RPMI7951 (cell line): Measurements from ENCODE around the gene FUT7. TPM values are rescaled to one million over a fixed set of nuclear protein-coding genes. Genes with fewer than 3 reads are reported as not detected.
"Not testable (repeated sequence)": the region's sequence is repeated elsewhere in the genome, so short reads cannot be mapped to it uniquely, and the experiment has no call there.

Source experiments
- DNase-seq: peaks from one replicate; pipeline ENCODE4 v3.0.0-alpha.2; 2012; ENCODE audit warnings: low read depth
- total RNA-seq: library from RNA; depleted of rRNA; stranded (reverse); fragments of >200 nt; shearing (Covaris generic); gene quantifications from 2 replicates; pipeline ENCODE4 v1.2.3, GENCODE V29; 2014

Gene FUT7
- total RNA-seq, 1 experiment from 2014 or later, result not detected

DNA sequence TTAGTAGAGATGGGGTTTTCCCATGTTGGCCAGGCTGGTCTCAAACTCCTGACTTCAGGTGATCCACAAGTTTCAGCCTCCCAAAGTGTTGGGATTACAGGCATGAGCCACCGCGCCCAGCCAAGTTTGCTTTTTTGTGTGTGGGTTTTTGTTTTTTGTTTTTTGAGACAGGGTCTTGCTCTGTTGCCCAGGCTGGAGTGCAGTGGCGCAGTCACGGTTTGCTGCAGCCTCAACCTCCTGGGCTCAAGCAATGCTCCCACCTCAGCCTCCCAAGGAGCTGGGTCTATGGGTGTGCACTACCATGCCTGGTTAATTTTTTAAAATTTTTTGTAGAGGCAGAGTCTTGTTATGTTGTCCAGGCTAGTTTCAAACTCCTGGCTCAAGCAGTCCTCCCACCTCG is 1.6 kb upstream of the FUT7 start:
- DNase-seq, result not testable (repeated sequence)

DNA sequence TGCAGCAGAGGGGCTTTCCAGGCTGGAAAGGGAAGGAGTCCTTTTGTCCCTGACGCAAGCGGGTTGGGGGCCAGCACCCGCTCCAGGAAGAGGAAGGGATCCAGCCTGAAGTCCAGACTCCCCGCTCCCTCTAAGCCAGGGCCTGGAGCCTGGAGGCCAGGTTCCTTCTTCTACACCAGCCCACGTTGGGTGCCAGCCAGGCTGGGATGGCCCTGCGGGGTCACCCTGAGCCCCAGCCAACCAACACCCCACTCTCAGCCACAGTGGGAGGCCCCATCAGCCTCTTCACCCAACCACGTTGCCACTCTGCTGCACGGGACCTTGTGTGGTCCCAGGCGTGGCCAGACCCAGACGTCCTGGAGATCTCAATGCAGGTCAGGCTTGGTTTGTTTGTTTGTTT is 970 bp upstream of the FUT7 start:
- no peak for DNase-seq

DNA sequence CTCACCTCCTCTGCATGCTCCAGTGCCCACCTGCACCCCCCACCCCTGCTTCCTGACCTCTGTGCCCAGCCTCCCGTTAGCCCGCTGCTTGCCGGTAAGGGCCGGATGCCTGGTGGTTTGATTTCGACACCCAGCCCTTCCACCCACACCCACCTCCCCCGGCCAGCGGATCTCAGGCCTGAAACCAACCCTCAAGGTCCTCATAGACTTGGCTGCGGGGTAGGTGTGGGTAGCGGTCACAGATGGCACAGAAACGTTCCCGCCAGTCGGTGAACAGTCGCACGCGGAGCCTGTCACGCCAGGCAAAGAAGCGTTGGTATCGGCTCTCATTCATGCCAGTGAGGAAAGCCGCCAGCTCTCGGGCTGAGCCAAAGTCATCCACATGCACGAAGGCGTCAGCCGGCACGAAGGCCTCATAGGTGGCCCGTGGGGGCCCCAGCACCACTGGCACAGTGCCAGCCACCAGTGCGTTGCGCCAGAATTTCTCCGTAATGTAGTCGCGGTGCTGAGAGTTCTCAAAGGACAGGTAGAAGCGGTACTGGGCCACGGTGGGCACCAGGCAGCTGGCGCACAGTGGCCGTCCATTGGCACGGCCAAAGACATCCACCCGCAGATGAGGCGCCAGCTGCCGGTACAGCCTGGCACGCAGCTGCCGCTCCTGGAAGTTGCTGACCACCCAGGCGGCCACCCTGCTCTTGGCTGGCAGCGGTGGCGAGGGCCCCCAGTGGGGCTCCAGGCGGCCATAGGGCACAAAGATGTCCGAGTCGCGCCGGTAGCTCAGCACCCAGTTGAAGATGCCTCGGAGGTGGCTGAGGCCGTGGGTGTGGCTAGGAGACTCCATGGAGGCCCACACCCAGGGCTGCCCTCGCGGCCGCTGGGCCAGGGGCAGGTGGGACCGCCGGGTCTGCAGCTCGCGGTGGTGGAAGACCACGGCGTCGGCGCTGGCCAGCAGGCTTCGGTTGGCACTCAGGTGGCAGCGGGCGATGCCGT is 1.1 kb downstream of the FUT7 start:
- DNase-seq, result no peak

DNA sequence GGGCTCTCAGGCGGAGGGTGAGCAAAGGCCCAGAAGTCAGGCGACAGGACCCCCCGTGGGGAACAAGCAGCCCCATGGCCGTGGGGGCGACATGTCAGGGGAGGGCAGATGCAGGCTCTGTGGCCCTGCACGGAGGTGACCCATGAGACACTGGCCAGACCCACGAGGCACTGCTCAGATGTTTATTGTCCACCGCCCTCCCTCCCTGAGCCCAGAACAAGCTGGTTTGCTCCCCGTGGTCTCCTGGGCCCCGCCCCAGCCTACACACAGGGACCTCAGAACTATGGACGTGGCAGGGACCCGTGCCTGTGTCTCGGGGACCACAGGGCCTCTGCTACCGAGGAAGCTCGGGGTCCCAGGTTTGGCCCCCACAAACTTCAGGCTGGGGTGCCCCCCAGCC is 1.9 kb downstream of the FUT7 start:
- DNase-seq, result no peak

DNA sequence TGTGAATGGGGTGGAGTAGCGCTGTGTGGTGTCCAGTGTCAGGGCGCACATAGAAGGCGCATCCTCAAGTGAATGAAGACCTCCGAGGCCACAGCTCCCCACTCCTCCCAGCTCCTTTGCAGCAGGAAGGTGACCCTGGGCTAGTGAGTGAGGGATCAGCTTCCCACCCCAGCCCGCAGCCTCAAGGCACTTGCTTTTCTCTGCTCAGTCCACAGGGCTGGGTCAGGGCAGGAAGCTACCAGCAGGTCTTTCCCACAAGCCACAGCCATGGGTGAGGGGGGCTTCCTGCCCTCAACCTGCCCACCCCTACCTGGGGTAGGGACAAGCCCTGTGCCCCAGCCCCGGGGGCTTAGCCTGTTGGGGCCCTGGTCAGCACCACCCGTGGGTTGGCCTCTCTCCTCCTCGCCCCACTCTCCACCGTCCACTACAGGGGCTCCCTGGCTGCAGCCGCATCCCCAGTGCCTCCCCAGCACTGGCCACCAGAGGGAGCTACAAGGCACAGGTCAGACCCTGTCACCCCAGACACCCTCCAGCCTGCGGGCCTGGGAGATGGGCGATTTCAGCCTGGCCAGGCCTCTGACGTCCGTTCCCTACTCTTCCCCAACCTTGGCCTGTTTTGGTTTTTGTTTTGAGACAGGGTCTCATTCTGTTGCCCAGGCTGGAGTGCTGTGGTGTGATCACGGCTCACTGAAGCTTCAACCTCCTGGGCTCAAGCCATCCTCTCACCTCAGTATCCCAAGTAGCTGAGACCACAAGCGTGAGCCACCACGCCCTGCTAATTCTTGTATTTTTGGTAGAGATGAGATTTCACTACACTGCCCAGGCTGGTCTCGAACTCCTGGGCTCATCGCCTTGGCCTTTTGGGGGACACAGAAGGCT is 2.6 kb downstream of the FUT7 start:
- DNase-seq, result peak; percentile 51

DNA sequence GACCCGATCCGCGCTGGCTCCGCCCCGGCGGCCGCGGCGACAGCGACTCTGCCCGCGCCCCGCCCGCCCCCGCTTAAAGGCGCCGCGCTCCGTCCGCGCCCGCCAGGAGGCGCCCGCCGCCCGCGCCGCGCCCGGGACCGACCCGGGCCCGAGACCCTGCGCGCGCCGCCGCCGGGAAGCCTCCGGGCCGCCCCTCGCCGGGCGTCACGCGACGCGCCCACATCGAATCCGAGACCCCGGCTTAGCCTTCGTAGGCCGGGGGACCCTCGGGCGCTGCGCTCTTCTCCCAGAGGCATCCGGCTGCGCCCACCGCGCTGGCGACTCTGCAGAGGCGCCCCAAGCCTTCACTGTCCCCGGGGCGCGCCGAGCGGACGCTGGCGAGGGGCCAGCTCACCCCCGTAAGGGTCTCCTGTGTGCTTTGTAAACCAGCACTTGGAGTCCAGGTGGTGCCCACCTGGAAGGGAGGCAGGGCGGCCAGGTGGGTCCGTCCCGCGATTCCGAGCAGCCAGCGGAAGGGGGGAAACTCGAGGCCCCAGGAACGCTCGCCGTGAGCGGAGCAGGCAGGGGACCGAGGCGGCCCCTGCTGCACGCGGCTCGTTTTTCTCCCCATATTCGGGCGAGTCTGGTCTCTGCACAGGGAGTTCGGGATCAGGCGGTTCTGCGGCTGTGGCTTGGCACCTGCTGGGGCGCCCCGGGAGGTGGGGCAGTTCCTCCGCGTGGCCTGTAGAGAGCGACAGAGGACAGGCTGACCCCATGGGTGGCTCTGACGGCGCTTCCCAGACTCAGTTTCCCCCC is 3.4 kb downstream of the FUT7 start:
- peak; percentile 46 for DNase-seq

DNA sequence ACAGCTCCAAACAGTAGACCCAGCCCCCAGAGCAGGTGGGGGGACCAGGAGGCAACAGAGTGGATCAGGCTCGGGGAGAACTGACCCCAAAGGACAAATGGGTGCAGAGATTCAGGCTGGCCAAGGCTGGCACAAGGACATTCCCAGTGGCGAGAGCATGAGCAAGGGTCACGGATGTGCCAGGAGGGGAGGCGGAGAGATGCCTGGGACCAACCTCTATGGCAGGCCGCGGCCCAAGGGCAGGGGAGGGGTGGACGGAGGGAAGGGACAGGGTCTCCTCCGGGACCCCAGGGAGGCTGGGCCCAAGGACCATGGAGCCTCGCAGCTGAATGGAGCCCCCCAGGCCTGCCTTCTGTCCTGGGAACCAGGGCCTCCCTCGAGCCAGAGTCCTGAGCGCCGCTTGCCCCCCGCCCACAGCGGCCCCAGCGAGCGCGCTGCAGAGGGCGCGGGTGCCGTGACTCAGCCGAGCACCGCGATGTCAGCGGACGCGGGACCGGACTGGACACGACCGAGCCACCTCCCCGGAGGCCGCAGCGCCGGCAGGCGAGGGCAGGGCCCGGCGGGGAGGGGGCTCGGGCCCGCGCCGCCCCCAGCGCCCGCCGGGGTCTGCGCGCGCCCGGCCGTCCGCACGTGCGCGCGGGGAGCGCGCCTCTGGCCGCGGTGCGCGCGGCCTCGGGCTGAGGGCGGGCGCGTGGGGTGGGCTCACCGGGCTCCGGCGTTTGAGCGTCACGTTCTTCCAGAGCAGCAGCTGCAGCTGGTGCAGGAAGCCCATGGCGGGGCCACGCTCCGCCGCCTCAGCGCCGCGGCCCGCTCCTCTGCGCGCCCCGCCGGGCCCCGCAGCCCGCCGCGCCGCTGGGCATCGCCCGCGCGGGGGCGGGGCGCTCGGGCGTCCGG is 4.3 kb downstream of the FUT7 start, which contains the start of gene ABCA2:
TSS of gene ABCA2 (minus strand) at position 869 of the 894 bp plus-strand sequence. CDS start at position 772, 97 bp downstream.
- DNase-seq, result peak; percentile 18

DNA sequence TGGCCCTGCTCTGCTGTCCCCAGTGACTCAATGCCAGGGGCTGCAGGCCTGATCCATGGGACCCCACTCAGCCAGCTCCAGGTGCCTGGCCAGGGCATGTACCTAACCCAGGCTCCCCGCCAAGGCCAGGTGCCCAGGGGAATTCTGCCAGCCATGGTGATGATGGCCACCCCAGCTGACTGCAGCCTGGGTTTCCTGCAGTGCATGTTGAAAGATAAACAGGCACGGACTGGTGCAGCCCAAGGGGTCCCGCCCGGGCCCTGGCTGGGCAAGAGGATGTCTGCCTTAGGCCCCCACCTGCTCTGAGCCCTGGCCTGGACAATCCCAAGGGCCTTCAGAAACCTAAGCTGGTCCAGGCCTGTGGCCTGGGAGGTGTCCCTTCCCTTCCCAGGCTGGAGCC is 5.1 kb downstream of the FUT7 start:
- DNase-seq, result no peak

DNA sequence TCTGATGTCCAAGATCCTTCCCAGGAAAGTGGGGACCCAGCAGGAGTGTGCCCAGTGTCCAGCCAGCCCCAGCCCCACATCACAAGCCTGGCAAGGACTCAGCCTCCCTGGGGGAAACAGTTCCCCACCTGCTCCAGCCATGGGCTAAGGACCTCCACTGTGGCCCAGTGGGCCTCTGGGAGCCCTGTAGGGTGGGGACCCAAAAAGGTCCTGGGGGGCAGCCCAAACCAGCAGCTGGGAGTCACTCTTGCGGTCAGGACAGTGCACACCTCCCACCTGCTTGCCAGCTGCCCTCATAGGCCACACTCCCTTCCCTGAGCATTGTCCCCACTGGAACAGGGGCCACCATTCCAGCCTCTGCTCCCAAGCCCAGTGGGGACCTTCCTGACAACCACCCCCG is 5.5 kb downstream of the FUT7 start:
- no peak for DNase-seq

DNA sequence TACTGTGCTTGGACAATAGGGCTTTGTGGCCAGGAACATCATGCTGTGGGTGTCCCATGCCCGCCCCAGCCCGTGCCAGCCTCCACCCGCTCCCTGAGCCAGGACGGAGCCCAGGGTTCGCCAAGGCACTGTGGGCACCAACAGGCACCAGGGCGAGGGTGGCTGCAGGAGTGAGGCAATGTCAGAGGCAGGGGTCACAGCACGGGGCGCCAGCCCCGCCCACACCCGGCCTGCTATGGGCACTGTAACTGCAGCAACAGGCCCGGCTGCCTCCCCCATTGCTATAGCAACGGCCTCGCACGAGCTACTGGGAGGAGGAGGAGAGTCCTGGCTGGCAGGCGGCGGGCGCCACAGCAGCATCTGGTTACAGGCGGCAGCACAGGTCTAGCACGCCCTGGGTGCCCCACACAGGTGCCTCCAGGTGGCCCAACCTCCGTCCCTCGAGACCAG is 6.3 kb downstream of the FUT7 start:
- DNase-seq, result no peak

DNA sequence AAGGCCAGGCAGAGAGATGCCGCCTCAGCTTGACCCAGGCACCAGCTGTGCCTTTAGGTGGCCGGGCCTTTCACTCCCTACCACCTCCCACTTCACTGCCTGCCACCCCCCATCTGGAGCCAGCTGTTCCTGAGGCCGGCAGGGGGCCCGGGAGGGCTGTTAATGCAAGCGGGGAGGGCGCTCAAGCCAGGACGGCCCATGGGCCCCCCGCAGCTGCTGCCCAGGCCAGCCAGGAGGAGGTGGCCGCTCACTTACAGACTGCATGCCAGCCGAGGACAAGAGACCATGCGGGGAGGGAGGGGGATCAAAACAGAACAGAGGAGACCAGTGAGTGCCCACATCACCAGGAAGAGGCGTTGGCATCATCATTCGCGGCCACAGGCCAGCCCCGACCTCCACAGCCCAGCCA is 8.3 kb downstream of the FUT7 start:
- DNase-seq, result no peak

DNA sequence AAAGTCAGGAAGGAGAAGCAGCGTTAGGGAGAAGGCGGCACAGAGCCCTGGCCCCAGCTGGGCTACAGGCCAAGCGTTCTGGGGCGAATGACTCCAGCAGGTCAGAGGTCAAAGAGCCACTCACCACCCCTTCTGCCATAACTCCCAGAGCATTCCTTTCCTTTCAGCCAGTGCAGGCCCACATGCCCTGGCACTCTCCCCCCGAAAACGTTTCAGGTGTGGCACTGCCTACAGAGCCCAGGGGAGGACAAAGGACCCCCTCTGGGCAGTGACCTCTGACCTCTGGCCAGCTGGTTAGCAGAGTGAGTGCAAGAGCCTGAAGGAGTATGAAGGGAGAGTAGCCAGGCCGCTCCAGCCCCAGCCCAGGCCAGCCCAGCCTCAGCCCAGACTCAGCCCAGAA is 8.7 kb downstream of the FUT7 start:
- no peak for DNase-seq

DNA sequence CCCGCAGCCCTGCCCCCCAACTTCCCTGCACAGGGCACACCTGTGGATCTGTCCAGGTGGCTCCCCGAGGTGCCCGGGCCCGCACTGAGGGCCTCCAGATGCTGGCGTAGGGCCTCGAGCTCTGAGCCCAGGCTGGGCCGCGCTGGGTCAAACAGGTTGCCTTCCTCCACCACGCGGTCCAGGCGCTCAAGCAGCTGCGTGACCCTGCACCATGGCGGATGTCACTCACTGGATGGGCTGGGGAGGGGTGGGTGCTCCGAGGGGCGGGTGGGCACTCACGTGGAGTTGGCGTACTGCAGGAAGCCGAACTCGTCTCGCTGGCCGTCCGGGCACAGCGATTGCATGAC is 9.3 kb downstream of the FUT7 start:
- no peak for DNase-seq

DNA sequence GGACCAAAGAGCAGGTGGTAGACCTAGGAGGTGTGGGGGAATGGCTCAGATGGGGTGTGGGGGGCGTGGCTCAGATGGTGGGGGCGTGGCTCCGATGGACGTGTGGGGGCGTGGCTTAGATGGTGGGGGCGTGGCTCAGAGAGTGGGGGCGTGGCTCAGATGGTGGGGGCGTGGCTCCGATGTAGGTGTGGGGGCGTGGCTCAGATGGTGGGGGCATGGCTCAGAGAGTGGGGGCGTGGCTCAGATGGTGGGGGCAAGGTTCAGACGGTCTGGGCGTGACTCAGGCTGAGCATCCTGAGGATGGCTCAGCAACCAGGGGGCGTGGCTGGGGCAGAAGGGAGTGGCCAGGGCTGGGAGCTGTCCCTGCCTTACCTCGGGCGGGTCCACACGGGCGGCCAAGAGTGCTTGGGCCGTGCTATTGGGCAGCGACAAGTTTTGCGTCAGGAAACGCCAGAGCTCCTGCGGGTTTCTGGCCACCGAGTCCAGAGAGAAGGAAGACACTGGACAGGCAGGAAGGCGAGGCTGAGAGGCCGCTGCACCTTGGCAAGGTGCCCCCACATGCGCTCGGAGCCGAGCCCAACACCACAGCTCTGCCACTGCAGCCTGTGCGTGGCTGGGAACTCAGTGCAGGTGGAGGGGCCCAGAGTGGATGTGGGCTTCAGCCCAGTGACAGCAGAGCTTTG is 9.8 kb downstream of the FUT7 start:
- peak; percentile 38 for DNase-seq

DNA sequence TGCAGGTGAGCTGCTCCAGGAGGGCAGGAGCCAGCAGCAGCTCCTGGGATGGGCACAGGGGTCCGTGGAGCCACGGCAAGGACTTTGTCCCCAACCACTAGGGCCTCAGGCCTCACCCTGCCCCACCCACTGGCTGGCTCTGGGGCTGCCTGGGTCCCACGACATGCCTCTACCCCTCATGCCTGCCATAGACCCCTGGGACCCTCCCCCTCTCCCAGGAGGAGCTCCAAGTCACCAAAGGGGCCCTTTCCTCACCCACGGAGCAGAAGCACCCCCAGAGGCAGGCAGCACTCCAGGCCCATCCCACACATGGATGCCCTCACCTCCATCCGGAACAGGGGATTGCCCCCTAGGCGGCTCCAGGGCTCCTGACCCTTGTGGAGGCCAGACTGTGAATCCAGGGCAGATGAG is 10.3 kb downstream of the FUT7 start:
- no peak for DNase-seq

DNA sequence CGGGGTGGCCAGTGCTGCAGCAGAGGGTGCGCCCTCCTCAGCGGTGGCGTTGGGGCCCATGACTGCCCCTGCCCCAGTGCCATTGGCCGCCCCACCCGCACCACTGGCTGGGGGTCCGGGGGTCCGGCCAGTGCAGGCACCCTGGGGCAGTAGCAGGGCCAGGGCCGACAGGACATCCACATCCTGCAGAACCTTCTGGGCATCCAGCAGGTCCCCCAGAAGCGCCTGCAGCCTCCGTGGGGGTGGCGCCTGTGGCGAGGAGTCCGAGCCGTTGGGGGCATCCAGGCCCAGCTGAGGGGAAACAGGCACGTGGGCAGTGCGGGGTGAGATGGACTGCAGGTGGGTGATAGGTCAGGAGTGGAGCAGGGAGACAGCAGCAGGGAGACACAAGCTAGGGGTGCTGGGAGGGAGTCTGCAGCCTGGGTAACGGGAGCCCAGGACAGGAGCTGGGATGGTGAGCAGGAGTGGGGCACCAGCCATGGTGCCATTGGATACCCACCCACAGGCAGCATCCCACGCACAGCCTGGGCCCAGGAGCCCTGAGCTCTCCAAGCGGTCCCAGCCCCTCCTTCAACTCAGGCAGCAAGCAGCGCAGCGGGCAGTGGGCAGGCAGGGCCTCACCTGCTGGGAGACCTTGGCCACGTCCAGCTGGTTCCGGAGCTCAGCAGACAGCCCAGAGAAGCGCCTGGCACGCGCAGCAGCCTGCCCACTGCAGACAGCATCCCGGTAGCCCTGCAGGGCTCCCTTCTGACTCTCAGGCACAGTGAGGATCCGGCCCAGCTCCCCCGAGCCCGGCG is 10.9 kb downstream of the FUT7 start:
- DNase-seq, result no peak

DNA sequence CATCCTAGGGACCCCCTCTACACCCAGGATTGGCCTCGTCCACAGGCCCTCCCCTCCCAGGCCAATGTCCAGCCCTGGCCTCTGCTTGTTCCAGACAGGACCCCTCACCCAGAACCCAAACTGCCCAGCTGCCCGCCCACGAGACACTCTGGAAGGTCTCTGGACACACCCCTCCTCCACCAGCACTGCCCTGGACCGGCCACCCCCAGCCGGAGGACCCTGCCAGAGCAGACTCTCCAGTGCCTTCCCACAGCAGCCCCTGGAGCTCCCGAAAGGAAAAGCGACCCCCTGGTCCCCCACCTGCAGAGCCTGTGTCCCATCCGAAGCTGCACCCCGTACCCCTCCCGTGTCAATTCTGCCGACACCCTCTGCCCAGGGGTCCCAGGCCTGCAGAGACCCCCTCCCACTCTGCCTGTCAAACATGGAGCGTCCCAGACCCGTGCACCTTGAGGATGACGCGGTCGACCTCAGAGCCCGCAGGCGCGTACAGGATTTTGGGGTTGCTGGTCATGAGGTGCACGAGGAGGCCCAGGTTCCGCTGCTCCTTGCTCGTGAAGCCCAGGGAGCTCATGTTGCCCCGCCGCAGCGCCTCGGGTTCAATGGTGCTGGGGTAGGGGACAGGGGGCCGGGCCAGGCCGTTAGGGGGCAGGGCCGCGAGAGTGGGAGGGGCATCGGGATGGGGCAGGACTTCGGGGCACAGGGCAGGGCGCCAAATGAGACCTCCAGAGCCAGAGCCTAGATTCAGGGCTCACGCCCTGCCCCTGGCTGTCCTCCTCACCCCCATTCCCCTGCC is 11.8 kb downstream of the FUT7 start:
- DNase-seq, result no peak
